T-cell (primary cell): ENCODE measurements around the gene UTRN. TPM values are rescaled to one million over a fixed set of nuclear protein-coding genes. Genes with fewer than 3 reads are reported as not detected.

Experiments used
- ATAC-seq, 4 experiments: fragments of 200-7000 bp in 3 of 4; fragments of 150-1000 bp in 1 of 4; cut with Tn5 transposase; replicated peaks in 1 of 4; 1 replicate in 3 of 4; 2 replicates in 1 of 4; pipeline ENCODE4 v1.10.0; 2021; ENCODE audit warnings: moderate library complexity in 3 of 4, mild to moderate bottlenecking in 2 of 4, moderate number of reproducible peaks in 1 of 4
- CTCF ChIA-PET, 2 donors: fragments of 300-600 bp; sonication (Branson Sonifier 250); formaldehyde crosslinking; loops; one replicate each; lab custom pipeline; 2022; ENCODE audit warnings: antibody characterized with exemption in 2 of 2; lab: Charles Lee
- POLR2A ChIA-PET, 2 donors: fragments of 300-600 bp; sonication (Branson Sonifier 250); formaldehyde crosslinking; loops; one replicate each; lab custom pipeline; 2022; ENCODE audit warnings: antibody characterized with exemption in 2 of 2; lab: Charles Lee
- DNase-seq, 35 experiments: peaks; one replicate each; pipeline versions ENCODE4 v3.0.0 to v3.0.0-alpha.2; 2013 to 2023
- H3K27ac ChIP-seq: one replicate; pipeline ENCODE4 v1.5.1; 2013; ENCODE audit warnings: low read length
- H3K27me3 ChIP-seq, 2 experiments: replicated peaks in 1 of 2; 1 replicate in 1 of 2; 2 replicates in 1 of 2; pipeline versions ENCODE4 v1.6.1 to v1.7.0; 2013; ENCODE audit warnings: low read length in 1 of 2, mixed read lengths in 1 of 2; ENCODE audit not compliant: control insufficient read depth in 2 of 2, insufficient read depth in 2 of 2; ENCODE audit errors: extremely low read depth in 1 of 2
- H3K36me3 ChIP-seq, 2 donors: 1 replicate in 1 of 2; 2 replicates in 1 of 2; pipeline versions ENCODE4 v1.6.1 to v1.7.0; 2013; ENCODE audit warnings: low read length in 1 of 2; ENCODE audit not compliant: control insufficient read depth in 2 of 2, insufficient read depth in 1 of 2; ENCODE audit errors: extremely low read depth in 1 of 2
- H3K4me1 ChIP-seq, 2 experiments: 1 replicate in 1 of 2; 2 replicates in 1 of 2; pipeline versions ENCODE4 v1.6.1 to v1.7.0; 2013; ENCODE audit warnings: low read length in 2 of 2, mixed read lengths in 1 of 2; ENCODE audit not compliant: insufficient read depth in 2 of 2, control insufficient read depth in 1 of 2; ENCODE audit errors: extremely low read depth in 1 of 2
- H3K4me3 ChIP-seq, 2 donors: 1 replicate in 1 of 2; 2 replicates in 1 of 2; pipeline versions ENCODE4 v1.5.1 to v1.7.0; 2013; ENCODE audit warnings: mild to moderate bottlenecking in 2 of 2, low read length in 1 of 2, moderate library complexity in 1 of 2; ENCODE audit not compliant: control insufficient read depth in 1 of 2; ENCODE audit errors: extremely low read depth in 1 of 2
- H3K9me3 ChIP-seq: 2 replicates; pipeline ENCODE4 v1.7.0; 2013
- H3K27ac Mint-ChIP-seq, 2 donors: one replicate each; pipeline ENCODE4 v1.8.0; 2020 to 2021; ENCODE audit warnings: mild to moderate bottlenecking in 2 of 2, mixed read lengths in 2 of 2
- H3K27me3 Mint-ChIP-seq, 2 donors: one replicate each; pipeline ENCODE4 v1.8.0; 2021 to 2022; ENCODE audit warnings: mixed read lengths in 2 of 2
- H3K36me3 Mint-ChIP-seq: one replicate; pipeline ENCODE4 v1.8.0; 2021; ENCODE audit warnings: mixed read lengths
- H3K4me1 Mint-ChIP-seq, 3 donors: one replicate each; pipeline ENCODE4 v1.8.0; 2020 to 2022; ENCODE audit warnings: mixed read lengths in 3 of 3, mild to moderate bottlenecking in 1 of 3
- H3K4me3 Mint-ChIP-seq, 3 donors: one replicate each; pipeline ENCODE4 v1.8.0; 2020 to 2022; ENCODE audit warnings: mild to moderate bottlenecking in 3 of 3, mixed read lengths in 3 of 3, moderate library complexity in 3 of 3
- H3K9me3 Mint-ChIP-seq, 3 donors: one replicate each; pipeline ENCODE4 v1.8.0; 2020 to 2022; ENCODE audit warnings: mixed read lengths in 3 of 3
- WGBS: methylation state at CpG from one replicate; pipeline ENCODE4 v1.1.5; 2013; ENCODE audit warnings: missing lambda C conversion rate; ENCODE audit not compliant: insufficient coverage; 5-methylcytosine and 5-hydroxymethylcytosine counted together
- total RNA-seq, 35 experiments: library from RNA in 6 of 35; stranded (reverse) in 6 of 35; fragments of 120-200 nt in 1 of 35; gene quantifications; one replicate each; pipeline versions ENCODE4 v1.2.1 to v1.2.4 and lab custom pipeline; 2013 to 2026

Gene UTRN
- total RNA-seq, 5 donors from 2014 or later (not counting 1 experiment from before 2014, with no cell fraction given), result 130 to 247 (median 164) TPM

DNA sequence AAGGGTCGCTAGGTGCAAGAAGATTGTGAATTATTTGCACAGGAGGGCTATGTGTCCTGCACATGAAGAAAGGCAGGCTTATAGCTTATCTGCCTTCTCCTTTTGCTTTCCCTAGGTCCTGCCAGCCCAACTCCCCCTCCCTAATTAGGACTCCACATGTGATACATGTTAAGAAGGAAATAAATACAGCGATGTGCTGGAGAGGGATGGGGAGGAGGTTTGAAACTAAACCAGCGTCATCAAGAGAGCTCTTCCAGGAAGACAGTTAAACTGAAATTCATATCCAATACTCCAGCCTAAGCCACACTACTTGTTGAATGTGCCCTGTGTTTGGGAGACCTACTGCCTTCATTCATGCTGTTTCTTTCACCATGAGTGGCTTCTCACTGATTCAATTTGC is 34.9 kb upstream of the UTRN start:
- no peak overlapping the region for H3K27ac ChIP-seq
- ATAC-seq, result no peak
- H3K36me3 Mint-ChIP-seq, result no peaks in the 10 kb centered on the region
- ChIA-PET POLR2A (no interaction called here), CTCF (interaction anchor here in 1 of 2 donors (0.8 kb wide), 1 partner anchor 9 kb away, joined by 3 read pairs; no protein-coding TSS in a partner anchor)
- H3K27me3 ChIP-seq, result peaks cover 0 to 2% of the 10 kb centered on the region in 2 experiments
- no CpG with 5 or more reads among the region's 3 CpGs for WGBS
- peaks cover 0 to 2% of the 10 kb centered on the region in 2 experiments for H3K4me1 ChIP-seq
- no peak overlapping the region for H3K4me3 Mint-ChIP-seq
- peaks cover 5 to 6% (median 6%) of the 10 kb centered on the region in 3 donors for H3K4me1 Mint-ChIP-seq
- no peaks in the 10 kb centered on the region for H3K9me3 ChIP-seq
- DNase-seq, result no peak
- H3K4me3 ChIP-seq, result no peak overlapping the region
- H3K27ac Mint-ChIP-seq, result no peak overlapping the region
- peaks cover 0 to 8% (median 0%) of the 10 kb centered on the region in 3 donors for H3K9me3 Mint-ChIP-seq
- peaks cover 10 to 12% of the 10 kb centered on the region in 2 donors for H3K27me3 Mint-ChIP-seq
- H3K36me3 ChIP-seq, result no peaks in the 10 kb centered on the region

DNA sequence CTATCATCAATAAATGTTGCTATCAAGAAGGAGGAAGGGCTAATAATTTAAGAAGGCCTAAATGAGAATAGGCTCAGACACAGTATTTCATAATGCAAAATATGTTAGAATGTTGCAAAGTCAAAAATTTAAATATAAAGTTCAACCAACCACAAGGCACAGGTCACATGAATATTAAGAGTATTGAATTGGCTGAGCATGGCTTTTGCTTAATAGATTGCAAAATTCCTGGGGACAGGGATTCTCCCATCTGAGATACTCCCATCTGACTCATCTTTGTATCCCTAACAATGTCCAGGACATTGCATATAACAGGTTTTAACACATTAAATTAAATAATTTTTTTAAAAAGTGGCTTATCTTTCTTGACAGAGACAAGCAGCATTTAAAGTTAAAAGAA is 32.9 kb upstream of the UTRN start:
- Mint-ChIP-seq H3K4me3 (no peak overlapping the region), H3K27me3 (peaks cover 4 to 9% of the 10 kb centered on the region in 2 donors), H3K27ac (no peak overlapping the region), H3K36me3 (no peaks in the 10 kb centered on the region), H3K9me3 (no peaks in the 10 kb centered on the region), H3K4me1 (peaks cover 5 to 6% (median 6%) of the 10 kb centered on the region in 3 donors)
- DNase-seq (no peak), ATAC-seq (no peak)
- CTCF ChIA-PET, result no interaction called here
- H3K27ac ChIP-seq, result no peak overlapping the region
- H3K4me1 ChIP-seq, result peaks cover 0 to 2% of the 10 kb centered on the region in 2 experiments
- H3K27me3 ChIP-seq, result no peaks in the 10 kb centered on the region
- no peaks in the 10 kb centered on the region for H3K36me3 ChIP-seq
- no peaks in the 10 kb centered on the region for H3K9me3 ChIP-seq
- no peak overlapping the region for H3K4me3 ChIP-seq
- POLR2A ChIA-PET, result no interaction called here

DNA sequence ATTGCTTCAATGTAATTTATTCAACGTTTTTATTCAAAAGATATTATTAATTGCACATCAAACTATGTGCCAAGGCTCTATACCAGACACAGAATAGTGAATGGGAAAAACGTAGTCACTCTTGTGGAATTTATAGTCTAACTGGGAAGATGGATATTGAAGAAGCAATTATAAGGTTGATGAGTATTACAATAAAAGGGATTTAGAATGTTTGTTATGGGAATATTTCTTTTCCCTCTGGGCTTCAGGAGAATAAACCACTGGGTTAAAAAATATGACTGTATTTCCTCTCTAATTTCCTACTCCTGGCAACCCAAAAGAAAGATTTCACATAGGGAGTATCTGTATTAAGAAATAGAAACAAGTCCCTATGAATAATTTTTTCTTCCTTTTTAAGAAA is 25.1 kb upstream of the UTRN start:
- DNase-seq (no peak), ATAC-seq (no peak)
- H3K9me3 Mint-ChIP-seq, result no peaks in the 10 kb centered on the region
- no CpG with 5 or more reads among the region's 2 CpGs for WGBS
- Histone ChIP-seq H3K4me3 (no peak overlapping the region), H3K27ac (no peak overlapping the region), H3K36me3 (no peaks in the 10 kb centered on the region), H3K27me3 (no peaks in the 10 kb centered on the region), H3K4me1 (no peaks in the 10 kb centered on the region), H3K9me3 (no peaks in the 10 kb centered on the region)
- H3K4me1 Mint-ChIP-seq, result no peaks in the 10 kb centered on the region
- H3K4me3 Mint-ChIP-seq, result no peak overlapping the region
- ChIA-PET POLR2A (no interaction called here), CTCF (interaction anchor here in 1 of 2 donors (0.9 kb wide), 1 partner anchor 10 kb away, joined by 3 read pairs; no protein-coding TSS in a partner anchor)
- peaks cover 4% of the 10 kb centered on the region for H3K36me3 Mint-ChIP-seq
- no peaks in the 10 kb centered on the region for H3K27me3 Mint-ChIP-seq
- H3K27ac Mint-ChIP-seq, result no peak overlapping the region

DNA sequence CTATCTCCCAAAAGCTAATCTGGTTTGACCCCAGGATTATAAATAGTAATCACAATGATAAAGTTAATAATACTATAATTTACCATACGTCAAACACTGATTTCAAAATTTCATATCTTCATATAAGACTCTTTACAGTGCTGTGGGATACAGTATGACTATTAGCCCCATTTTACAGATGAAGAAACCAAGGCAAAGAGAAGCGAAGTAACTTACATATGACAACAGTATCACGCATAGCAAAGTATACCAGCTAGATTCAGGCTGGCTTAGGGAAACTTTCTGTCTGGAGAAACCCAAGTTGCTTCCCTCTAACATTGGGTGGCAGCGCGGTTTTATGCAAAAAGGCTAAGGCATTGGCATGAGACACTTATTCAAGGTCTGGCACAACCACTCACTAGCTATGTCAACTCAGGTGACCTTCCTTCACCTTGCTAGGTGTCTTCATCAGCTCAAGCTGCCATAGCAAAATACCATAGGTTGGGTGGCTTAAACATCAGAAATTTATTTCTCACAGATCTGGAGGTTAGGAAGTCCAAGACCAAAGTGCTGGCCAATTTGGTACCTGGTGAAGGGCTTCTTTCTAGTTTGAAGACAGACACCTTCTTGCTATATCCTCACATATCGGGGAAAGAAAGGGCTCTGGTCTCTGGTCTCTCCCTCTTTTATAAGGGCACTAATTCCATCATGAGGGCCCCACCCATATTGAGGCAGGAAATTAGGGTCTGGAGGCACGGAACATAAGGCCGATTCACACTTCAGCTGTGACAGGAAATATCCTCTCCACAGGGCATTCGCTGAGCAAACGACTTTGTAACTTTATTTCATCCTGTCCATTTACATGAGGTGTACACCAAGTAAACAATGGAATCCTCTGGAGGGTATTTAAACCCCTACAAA is 22.4 kb upstream of the UTRN start:
- WGBS, result 84% methylated on average over 7 of the region's 10 CpGs
- Mint-ChIP-seq H3K27me3 (no peaks in the 10 kb centered on the region), H3K9me3 (no peaks in the 10 kb centered on the region), H3K36me3 (peaks cover 1% of the 10 kb centered on the region), H3K27ac (no peak overlapping the region), H3K4me1 (no peaks in the 10 kb centered on the region), H3K4me3 (no peak overlapping the region)
- Histone ChIP-seq H3K27me3 (no peaks in the 10 kb centered on the region), H3K4me1 (no peaks in the 10 kb centered on the region), H3K27ac (no peak overlapping the region), H3K36me3 (no peaks in the 10 kb centered on the region), H3K9me3 (no peaks in the 10 kb centered on the region), H3K4me3 (no peak overlapping the region)
- ChIA-PET POLR2A (no interaction called here), CTCF (interaction anchor here (0.7 to 1.4 kb wide), 3 partner anchors 217 to 218 kb away, joined by 3 to 4 read pairs (median 3); no protein-coding TSS in a partner anchor)
- DNase-seq (peak in 16 of 35 experiments; percentile 6 to 47 (median 16)), ATAC-seq (no peak)

DNA sequence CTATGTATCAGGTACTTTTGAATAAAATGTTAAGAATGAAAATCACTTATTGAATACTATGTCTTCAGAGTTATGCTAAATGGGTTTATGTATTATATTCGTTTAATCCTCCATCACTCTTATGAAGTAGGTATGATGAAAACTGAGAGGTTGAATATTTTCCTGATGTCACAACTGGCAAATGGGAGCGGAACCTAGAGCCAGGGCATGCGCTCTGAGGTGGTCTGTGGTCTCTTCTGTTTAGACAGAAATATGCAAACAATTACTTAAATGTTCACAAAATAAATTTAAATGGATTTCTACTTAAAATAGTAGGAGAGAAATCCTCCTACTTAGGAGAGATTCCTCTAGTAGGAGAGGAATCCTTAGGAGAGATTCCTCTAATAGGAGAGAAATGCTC is 21.3 kb upstream of the UTRN start:
- Mint-ChIP-seq H3K27ac (no peak overlapping the region), H3K4me1 (no peaks in the 10 kb centered on the region), H3K36me3 (no peaks in the 10 kb centered on the region), H3K27me3 (no peaks in the 10 kb centered on the region), H3K9me3 (no peaks in the 10 kb centered on the region), H3K4me3 (no peak overlapping the region)
- POLR2A ChIA-PET, result no interaction called here
- DNase-seq (no peak), ATAC-seq (no peak)
- Histone ChIP-seq H3K36me3 (no peaks in the 10 kb centered on the region), H3K4me3 (no peak overlapping the region), H3K9me3 (no peaks in the 10 kb centered on the region), H3K27ac (no peak overlapping the region), H3K27me3 (no peaks in the 10 kb centered on the region), H3K4me1 (no peaks in the 10 kb centered on the region)
- WGBS, result no CpG with 5 or more reads among the region's 3 CpGs
- CTCF ChIA-PET, result no interaction called here

DNA sequence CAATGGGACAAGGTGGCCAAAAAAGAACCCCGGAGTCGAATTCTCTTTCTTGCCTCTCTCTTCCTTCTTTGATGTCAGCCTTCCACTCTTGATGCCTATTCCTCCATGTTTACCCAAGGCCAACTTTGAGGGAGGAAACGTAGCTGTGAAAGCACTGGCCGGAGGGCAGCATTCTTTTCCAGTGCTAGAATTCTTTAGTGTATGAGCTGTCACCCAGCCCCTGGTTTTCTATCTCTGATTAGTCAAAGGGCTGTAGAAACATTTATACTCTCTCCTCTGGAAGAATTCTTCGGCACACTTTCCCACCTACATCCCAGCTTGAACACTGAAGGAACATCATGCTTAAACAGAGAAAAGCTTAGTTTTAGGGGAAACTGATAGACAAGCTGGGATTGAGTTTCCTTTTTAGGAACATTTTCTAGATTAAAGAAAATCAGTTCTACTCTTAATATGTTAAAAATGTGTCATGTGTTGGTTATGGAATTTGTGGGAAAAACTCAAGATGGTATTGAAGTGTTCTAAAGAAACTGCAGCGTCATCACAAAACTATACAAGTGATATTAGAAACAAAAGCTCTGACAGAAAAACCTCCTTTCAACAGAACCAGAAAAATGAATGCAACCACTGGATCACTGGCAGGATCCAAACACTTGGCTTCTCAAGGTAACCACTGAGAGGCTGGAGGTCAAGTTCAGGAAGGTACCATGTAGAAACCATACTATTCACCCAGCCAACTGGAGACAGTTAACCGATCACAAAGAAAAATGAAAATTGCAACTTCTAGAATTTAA is 20.7 kb upstream of the UTRN start:
- ChIA-PET POLR2A (no interaction called here), CTCF (no interaction called here)
- no peak overlapping the region for H3K27ac ChIP-seq

More for the DNA sequence above, 20.7 kb upstream of the UTRN start:
- no peaks in the 10 kb centered on the region for H3K27me3 Mint-ChIP-seq
- no peak for DNase-seq
- H3K36me3 ChIP-seq, result no peaks in the 10 kb centered on the region
- H3K4me3 Mint-ChIP-seq, result no peak overlapping the region
- no peaks in the 10 kb centered on the region for H3K27me3 ChIP-seq
- H3K27ac Mint-ChIP-seq, result no peak overlapping the region
- no peak overlapping the region for H3K4me3 ChIP-seq
- no peaks in the 10 kb centered on the region for H3K9me3 ChIP-seq
- H3K4me1 ChIP-seq, result no peaks in the 10 kb centered on the region
- no peaks in the 10 kb centered on the region for H3K36me3 Mint-ChIP-seq
- no peak for ATAC-seq
- 93% methylated on average over 2 of the region's 7 CpGs for WGBS
- no peaks in the 10 kb centered on the region for H3K4me1 Mint-ChIP-seq
- no peaks in the 10 kb centered on the region for H3K9me3 Mint-ChIP-seq
